ENCODE data around the gene FAM32A.

FAM32A gene

GRCh38 chr19:16185123-16185767 is at the start of gene FAM32A:
TSS of gene FAM32A (plus strand) at chr19:16185410. CDS start at chr19:16185443, 33 bp downstream.
- peak; percentile 99 for DNase-seq (ENCODE audit: low spot score)

- DNase-seq (ENCODE audit: low spot score): no peak
These were observed 49.6 kb upstream of the FAM32A start for GRCh38 chr19:16135430-16136127.

GRCh38 chr19:16136185-16136999 is 48.8 kb upstream of the FAM32A start:
- no peak for DNase-seq (ENCODE audit: low spot score)

GRCh38 chr19:16139752-16140151 is 45.5 kb upstream of the FAM32A start:
- DNase-seq (ENCODE audit: low spot score): no peak

- no peak for DNase-seq (ENCODE audit: low spot score)
These were observed 44.2 kb upstream of the FAM32A start for GRCh38 chr19:16141043-16141442.

- no peak for DNase-seq (ENCODE audit: low spot score)
These were observed 43.1 kb upstream of the FAM32A start for GRCh38 chr19:16142032-16142580.

- DNase-seq (ENCODE audit: low spot score): no peak
These were observed 41.6 kb upstream of the FAM32A start, which contains the start of gene HSH2D for GRCh38 chr19:16143399-16144215. TSS of gene HSH2D (plus strand) at chr19:16143685. CDS start at chr19:16148751, 5,066 bp downstream.

- DNase-seq (ENCODE audit: low spot score): no peak
These were observed 41.0 kb upstream of the FAM32A start for GRCh38 chr19:16144216-16144581.

- DNase-seq (ENCODE audit: low spot score): no peak
These were observed 39.1 kb upstream of the FAM32A start for GRCh38 chr19:16146112-16146511.

- DNase-seq (ENCODE audit: low spot score): no peak
These were observed 36.6 kb upstream of the FAM32A start for GRCh38 chr19:16148443-16149229.

- peak; percentile 59 for DNase-seq (ENCODE audit: low spot score)
These were observed 31.5 kb upstream of the FAM32A start for GRCh38 chr19:16153582-16154336.

GRCh38 chr19:16154557-16154956 is 30.7 kb upstream of the FAM32A start:
- no peak for DNase-seq (ENCODE audit: low spot score)

GRCh38 chr19:16155128-16155527 is 30.1 kb upstream of the FAM32A start:
- no peak for DNase-seq (ENCODE audit: low spot score)

GRCh38 chr19:16156904-16157303 is 28.3 kb upstream of the FAM32A start:
- DNase-seq (ENCODE audit: low spot score): no peak

- no peak for DNase-seq (ENCODE audit: low spot score)
These were observed 27.6 kb upstream of the FAM32A start for GRCh38 chr19:16157601-16158000.

GRCh38 chr19:16159655-16160054 is 25.6 kb upstream of the FAM32A start:
- no peak for DNase-seq (ENCODE audit: low spot score)

GRCh38 chr19:16160445-16160942 is 24.7 kb upstream of the FAM32A start:
- no peak for DNase-seq (ENCODE audit: low spot score)

- no peak for DNase-seq (ENCODE audit: low spot score)
These were observed 24.2 kb upstream of the FAM32A start for GRCh38 chr19:16160943-16161560.

GRCh38 chr19:16161840-16162239 is 23.4 kb upstream of the FAM32A start:
- DNase-seq (ENCODE audit: low spot score): no peak
